Measurements from ENCODE around the gene WDR70. TPM values are rescaled to one million over a fixed set of nuclear protein-coding genes. Genes with fewer than 3 reads are reported as not detected.

WDR70 gene
- polyA plus RNA-seq, 1 of the 3 experiments (the other 2 are of a cell fraction): 14.2 TPM

DNA sequence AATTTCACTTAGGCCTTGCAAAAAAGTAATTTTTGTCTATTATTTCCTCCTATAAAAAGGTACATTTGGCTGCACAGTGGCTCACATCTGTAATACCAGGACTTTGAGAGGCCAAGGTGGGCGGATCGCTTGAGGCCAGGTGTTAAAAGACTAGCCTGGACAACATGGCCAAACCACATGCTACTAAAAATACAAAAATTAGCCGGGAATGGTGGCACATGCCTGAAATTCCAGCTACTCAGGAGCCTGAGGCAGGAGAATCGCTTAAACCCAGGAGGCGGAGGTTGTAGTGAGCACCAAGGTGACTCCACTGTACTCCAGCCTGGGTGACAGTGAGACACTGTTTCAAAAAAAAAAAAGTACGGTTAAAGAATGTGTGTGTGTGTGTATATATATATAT lies 24.0 kb upstream of the WDR70 start:
- H3K27me3 ChIP-seq (ENCODE audit: insufficient read depth): no peaks in the 10 kb centered on the region
- H3K9me3 ChIP-seq: no peaks in the 10 kb centered on the region
- CTCF ChIA-PET: no interaction called here
- peaks cover 4% of the 10 kb centered on the region for H3F3A ChIP-seq (replicated peaks; ENCODE audit: insufficient read depth)
- H3K27ac ChIP-seq (ENCODE audit: low read depth in 2 of 2, low read length in 1 of 2): no peak overlapping the region
- no peak overlapping the region for H2AFZ ChIP-seq (ENCODE audit: low read depth)
- no peaks in the 10 kb centered on the region for H4K20me1 ChIP-seq (ENCODE audit: insufficient read depth)
- 91% methylated on average over 6 of the region's 6 CpGs for WGBS (ENCODE audit: low lambda C conversion rate)
- POLR2A ChIA-PET: no interaction called here
- H3K9ac ChIP-seq: no peak overlapping the region
- H3K79me2 ChIP-seq (ENCODE audit: insufficient read depth): peaks cover 51% of the 10 kb centered on the region
- H3K9me2 ChIP-seq: no peaks in the 10 kb centered on the region
- DNase-seq: no peak
- TF ChIP-seq TAF1 (IDR thresholded peaks at IDR 0.05; ENCODE audit: borderline replicate concordance, low read depth, low read length) (no peak), FOXM1 (IDR thresholded peaks at IDR 0.05; ENCODE audit: low read depth) (no peak), TEAD4 (IDR thresholded peaks at IDR 0.05; ENCODE audit: borderline replicate concordance, insufficient read depth) (no peak), IRF3 (IDR thresholded peaks at IDR 0.05; ENCODE audit: low read depth, low read length) (no peak), TCF12 (IDR thresholded peaks at IDR 0.05) (no peak), FOXJ3 (CRISPR knock-in tag; IDR thresholded peaks at IDR 0.05) (no peak), RAD21 (IDR thresholded peaks at IDR 0.05; ENCODE audit: low read length) (no peak), YY1 (IDR thresholded peaks at IDR 0.05; ENCODE audit: low read depth) (no peak)
- TF ChIP-seq, protein P1, sequence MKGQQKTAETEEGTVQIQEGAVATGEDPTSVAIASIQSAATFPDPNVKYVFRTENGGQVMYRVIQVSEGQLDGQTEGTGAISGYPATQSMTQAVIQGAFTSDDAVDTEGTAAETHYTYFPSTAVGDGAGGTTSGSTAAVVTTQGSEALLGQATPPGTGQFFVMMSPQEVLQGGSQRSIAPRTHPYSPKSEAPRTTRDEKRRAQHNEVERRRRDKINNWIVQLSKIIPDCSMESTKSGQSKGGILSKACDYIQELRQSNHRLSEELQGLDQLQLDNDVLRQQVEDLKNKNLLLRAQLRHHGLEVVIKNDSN (IDR thresholded peaks at IDR 0.05; ENCODE audit: borderline replicate concordance, low read depth): no peak
- TF ChIP-seq, protein P2, sequence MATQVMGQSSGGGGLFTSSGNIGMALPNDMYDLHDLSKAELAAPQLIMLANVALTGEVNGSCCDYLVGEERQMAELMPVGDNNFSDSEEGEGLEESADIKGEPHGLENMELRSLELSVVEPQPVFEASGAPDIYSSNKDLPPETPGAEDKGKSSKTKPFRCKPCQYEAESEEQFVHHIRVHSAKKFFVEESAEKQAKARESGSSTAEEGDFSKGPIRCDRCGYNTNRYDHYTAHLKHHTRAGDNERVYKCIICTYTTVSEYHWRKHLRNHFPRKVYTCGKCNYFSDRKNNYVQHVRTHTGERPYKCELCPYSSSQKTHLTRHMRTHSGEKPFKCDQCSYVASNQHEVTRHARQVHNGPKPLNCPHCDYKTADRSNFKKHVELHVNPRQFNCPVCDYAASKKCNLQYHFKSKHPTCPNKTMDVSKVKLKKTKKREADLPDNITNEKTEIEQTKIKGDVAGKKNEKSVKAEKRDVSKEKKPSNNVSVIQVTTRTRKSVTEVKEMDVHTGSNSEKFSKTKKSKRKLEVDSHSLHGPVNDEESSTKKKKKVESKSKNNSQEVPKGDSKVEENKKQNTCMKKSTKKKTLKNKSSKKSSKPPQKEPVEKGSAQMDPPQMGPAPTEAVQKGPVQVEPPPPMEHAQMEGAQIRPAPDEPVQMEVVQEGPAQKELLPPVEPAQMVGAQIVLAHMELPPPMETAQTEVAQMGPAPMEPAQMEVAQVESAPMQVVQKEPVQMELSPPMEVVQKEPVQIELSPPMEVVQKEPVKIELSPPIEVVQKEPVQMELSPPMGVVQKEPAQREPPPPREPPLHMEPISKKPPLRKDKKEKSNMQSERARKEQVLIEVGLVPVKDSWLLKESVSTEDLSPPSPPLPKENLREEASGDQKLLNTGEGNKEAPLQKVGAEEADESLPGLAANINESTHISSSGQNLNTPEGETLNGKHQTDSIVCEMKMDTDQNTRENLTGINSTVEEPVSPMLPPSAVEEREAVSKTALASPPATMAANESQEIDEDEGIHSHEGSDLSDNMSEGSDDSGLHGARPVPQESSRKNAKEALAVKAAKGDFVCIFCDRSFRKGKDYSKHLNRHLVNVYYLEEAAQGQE (IDR thresholded peaks at IDR 0.05; ENCODE audit: low read depth, low read length): no peak
- no peaks in the 10 kb centered on the region for H3K4me1 ChIP-seq (ENCODE audit: control insufficient read depth in 1 of 2, insufficient read depth in 2 of 2, low read depth in 1 of 2, low read length in 1 of 2)
- no peak overlapping the region for H3K4me3 ChIP-seq (ENCODE audit: low read depth in 2 of 2, low read length in 1 of 2)
- peaks cover 14 to 64% of the 10 kb centered on the region in 2 experiments for H3K36me3 ChIP-seq (replicated peaks in 1 of 2; ENCODE audit: control insufficient read depth in 1 of 2, insufficient read depth in 2 of 2, low read length in 1 of 2)
- H3K4me2 ChIP-seq: no peak overlapping the region

DNA sequence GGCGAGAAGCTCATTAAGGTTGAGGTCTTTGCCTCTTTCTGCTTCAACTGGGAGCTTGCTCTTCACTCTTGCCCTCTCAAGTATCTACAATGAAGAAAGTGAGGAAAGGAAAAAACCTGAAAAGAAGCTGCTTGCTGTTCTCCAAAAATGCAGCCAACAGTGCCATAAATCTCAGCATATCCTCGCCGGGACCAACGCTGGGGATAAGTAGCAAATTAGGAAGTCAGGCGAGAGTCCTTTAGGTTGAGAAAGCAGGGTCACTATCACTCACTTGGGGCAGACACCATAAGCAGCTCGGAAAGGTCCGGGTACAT lies 8.6 kb upstream of the WDR70 start:
- ChIA-PET CTCF (no interaction called here), POLR2A (interaction anchor here (2.1 kb wide), 1 partner anchor 9 kb away, joined by 24 read pairs; the partner anchor contains the start of gene WDR70)
- peaks cover 0 to 4% of the 10 kb centered on the region in 2 experiments for H3K36me3 ChIP-seq (replicated peaks in 1 of 2; ENCODE audit: control insufficient read depth in 1 of 2, insufficient read depth in 2 of 2, low read length in 1 of 2)
- H3K4me1 ChIP-seq (ENCODE audit: control insufficient read depth in 1 of 2, insufficient read depth in 2 of 2, low read depth in 1 of 2, low read length in 1 of 2): peaks cover 2 to 11% of the 10 kb centered on the region in 2 experiments; a peak in 3 of 4 replicates
- peak overlapping the region; percentile 95 for H3K4me2 ChIP-seq
- H3K9ac ChIP-seq: peak overlapping the region; percentile 88
- H3K27me3 ChIP-seq (ENCODE audit: insufficient read depth): no peaks in the 10 kb centered on the region
- no peaks in the 10 kb centered on the region for H3K9me3 ChIP-seq
- peak overlapping the region; percentile 65 for H3K27ac ChIP-seq (ENCODE audit: low read depth in 2 of 2, low read length in 1 of 2)
- H4K20me1 ChIP-seq (ENCODE audit: insufficient read depth): no peaks in the 10 kb centered on the region; the same call in 1 of the 2 replicates
- peak; percentile 57 for DNase-seq
- peaks cover 15% of the 10 kb centered on the region for H3F3A ChIP-seq (replicated peaks; ENCODE audit: insufficient read depth)
- no peaks in the 10 kb centered on the region for H3K9me2 ChIP-seq
- peaks cover 52% of the 10 kb centered on the region for H3K79me2 ChIP-seq (ENCODE audit: insufficient read depth)
- 0% methylated on average over 7 of the region's 7 CpGs for WGBS (ENCODE audit: low lambda C conversion rate)
- peak overlapping the region; percentile 79 to 83 for H3K4me3 ChIP-seq (ENCODE audit: low read depth in 2 of 2, low read length in 1 of 2)
- peak overlapping the region; percentile 84 for H2AFZ ChIP-seq (ENCODE audit: low read depth)
- no peak for TF ChIP-seq EP300 (IDR thresholded peaks at IDR 0.05; ENCODE audit: borderline replicate concordance in 1 of 2, low read depth in 1 of 2, low read length in 1 of 2)
- TF ChIP-seq TAF1 (IDR thresholded peaks at IDR 0.05; ENCODE audit: borderline replicate concordance, low read depth, low read length): no peak
- TF ChIP-seq, protein P3, sequence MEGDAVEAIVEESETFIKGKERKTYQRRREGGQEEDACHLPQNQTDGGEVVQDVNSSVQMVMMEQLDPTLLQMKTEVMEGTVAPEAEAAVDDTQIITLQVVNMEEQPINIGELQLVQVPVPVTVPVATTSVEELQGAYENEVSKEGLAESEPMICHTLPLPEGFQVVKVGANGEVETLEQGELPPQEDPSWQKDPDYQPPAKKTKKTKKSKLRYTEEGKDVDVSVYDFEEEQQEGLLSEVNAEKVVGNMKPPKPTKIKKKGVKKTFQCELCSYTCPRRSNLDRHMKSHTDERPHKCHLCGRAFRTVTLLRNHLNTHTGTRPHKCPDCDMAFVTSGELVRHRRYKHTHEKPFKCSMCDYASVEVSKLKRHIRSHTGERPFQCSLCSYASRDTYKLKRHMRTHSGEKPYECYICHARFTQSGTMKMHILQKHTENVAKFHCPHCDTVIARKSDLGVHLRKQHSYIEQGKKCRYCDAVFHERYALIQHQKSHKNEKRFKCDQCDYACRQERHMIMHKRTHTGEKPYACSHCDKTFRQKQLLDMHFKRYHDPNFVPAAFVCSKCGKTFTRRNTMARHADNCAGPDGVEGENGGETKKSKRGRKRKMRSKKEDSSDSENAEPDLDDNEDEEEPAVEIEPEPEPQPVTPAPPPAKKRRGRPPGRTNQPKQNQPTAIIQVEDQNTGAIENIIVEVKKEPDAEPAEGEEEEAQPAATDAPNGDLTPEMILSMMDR (IDR thresholded peaks at IDR 0.05): no peak
- no peak for TF ChIP-seq MEF2A (IDR thresholded peaks at IDR 0.05; ENCODE audit: borderline replicate concordance, low read depth)
- TF ChIP-seq EZH2phosphoT487 (IDR thresholded peaks at IDR 0.05; ENCODE audit: borderline replicate concordance, low read depth): no peak
- TF ChIP-seq ELF1 (IDR thresholded peaks at IDR 0.05): no peak
- TF ChIP-seq FOXM1 (IDR thresholded peaks at IDR 0.05; ENCODE audit: low read depth): no peak
- TF ChIP-seq PBX3 (IDR thresholded peaks at IDR 0.05): no peak
- no peak for TF ChIP-seq RFX5 (IDR thresholded peaks at IDR 0.05; ENCODE audit: low read length)
- TF ChIP-seq TEAD4 (IDR thresholded peaks at IDR 0.05; ENCODE audit: borderline replicate concordance, insufficient read depth): no peak
- TF ChIP-seq RAD21 (IDR thresholded peaks at IDR 0.05; ENCODE audit: low read length): no peak
